Measurements from ENCODE around the gene LIX1L.

The LIX1L gene

GRCh38 chr1:145985502-145986439 lies 28.0 kb upstream of the LIX1L start:
- no peak for DNase-seq (ENCODE audit: low read depth)

GRCh38 chr1:145985129-145985501 lies 27.3 kb upstream of the LIX1L start:
- DNase-seq (ENCODE audit: low read depth): no peak

- DNase-seq (ENCODE audit: low read depth): no peak
Measured at GRCh38 chr1:145983960-145984830, 26.4 kb upstream of the LIX1L start.

- DNase-seq (ENCODE audit: low read depth): no peak
Measured at GRCh38 chr1:145983206-145983675, 25.4 kb upstream of the LIX1L start.

- no peak for DNase-seq (ENCODE audit: low read depth)
Measured at GRCh38 chr1:145982010-145982723, 24.4 kb upstream of the LIX1L start.

GRCh38 chr1:145980457-145980994 lies 22.7 kb upstream of the LIX1L start:
- DNase-seq (ENCODE audit: low read depth): no peak

GRCh38 chr1:145979746-145980456 lies 22.1 kb upstream of the LIX1L start:
- no peak for DNase-seq (ENCODE audit: low read depth)

GRCh38 chr1:145978854-145979745 lies 21.3 kb upstream of the LIX1L start:
- peak; percentile 100 for DNase-seq (ENCODE audit: low read depth)

- no peak for DNase-seq (ENCODE audit: low read depth)
Measured at GRCh38 chr1:145978471-145978853, 20.6 kb upstream of the LIX1L start.

GRCh38 chr1:145977486-145978470 lies 20.0 kb upstream of the LIX1L start:
- DNase-seq (ENCODE audit: low read depth): no peak

GRCh38 chr1:145977016-145977415 lies 19.2 kb upstream of the LIX1L start:
- no peak for DNase-seq (ENCODE audit: low read depth)

GRCh38 chr1:145975216-145975615 lies 17.4 kb upstream of the LIX1L start:
- DNase-seq (ENCODE audit: low read depth): no peak

GRCh38 chr1:145974721-145975120 lies 16.9 kb upstream of the LIX1L start:
- no peak for DNase-seq (ENCODE audit: low read depth)

- no peak for DNase-seq (ENCODE audit: low read depth)
Measured at GRCh38 chr1:145972580-145972979, 14.8 kb upstream of the LIX1L start.

GRCh38 chr1:145967288-145967687 lies 9.5 kb upstream of the LIX1L start:
- DNase-seq (ENCODE audit: low read depth): no peak

- no peak for DNase-seq (ENCODE audit: low read depth)
Measured at GRCh38 chr1:145965119-145965744, 7.4 kb upstream of the LIX1L start.

- DNase-seq (ENCODE audit: low read depth): peak; percentile 93
Measured at GRCh38 chr1:145964328-145965118, 6.7 kb upstream of the LIX1L start, which contains the start of the genes ANKRD34A and POLR3GL. Gene ANKRD34A (minus strand): TSS chr1:145964575. CDS start chr1:145961759, 2,816 bp downstream. Gene POLR3GL (plus strand): TSS chr1:145964690. CDS start chr1:145974866, 10,176 bp downstream.

Measured in stromal cell of bone marrow (primary cell).